Mucosa of stomach (tissue), 1 donor: ENCODE results near the gene CDCA5.

Experiments
- H3K27me3 ChIP-seq: one replicate; pipeline ENCODE4 v1.7.0; 2013; ENCODE audit warnings: mild to moderate bottlenecking, low read length; ENCODE audit not compliant: control insufficient read depth, insufficient read depth
- H3K36me3 ChIP-seq: one replicate; pipeline ENCODE4 v1.7.0; 2013; ENCODE audit warnings: low read length; ENCODE audit not compliant: control insufficient read depth, insufficient read depth
- H3K4me1 ChIP-seq: one replicate; pipeline ENCODE4 v1.7.0; 2013; ENCODE audit warnings: mild to moderate bottlenecking, low read length; ENCODE audit not compliant: control insufficient read depth, insufficient read depth
- H3K4me3 ChIP-seq: one replicate; pipeline ENCODE4 v1.7.0; 2013; ENCODE audit warnings: low read length
- H3K9ac ChIP-seq: one replicate; pipeline ENCODE4 v1.7.0; 2013; ENCODE audit warnings: mild to moderate bottlenecking, low read length, moderate library complexity
- H3K9me3 ChIP-seq: one replicate; pipeline ENCODE4 v1.7.0; 2013; ENCODE audit warnings: mild to moderate bottlenecking, low read length, moderate library complexity; ENCODE audit not compliant: control insufficient read depth
- donor health status: Pancreatic carcinoma.

Gene CDCA5

GRCh38 chr11:65069217-65069616, 14.6 kb downstream of the CDCA5 start:
- Histone ChIP-seq H3K36me3 (no peaks in the 10 kb centered on the region), H3K4me1 (no peaks in the 10 kb centered on the region), H3K4me3 (no peak overlapping the region), H3K27me3 (no peaks in the 10 kb centered on the region), H3K9ac (no peak overlapping the region), H3K9me3 (no peaks in the 10 kb centered on the region)

GRCh38 chr11:65067446-65067845, 16.4 kb downstream of the CDCA5 start:
- Histone ChIP-seq H3K4me3 (no peak overlapping the region), H3K4me1 (no peaks in the 10 kb centered on the region), H3K9me3 (no peaks in the 10 kb centered on the region), H3K27me3 (no peaks in the 10 kb centered on the region), H3K36me3 (no peaks in the 10 kb centered on the region), H3K9ac (no peak overlapping the region)

- no peak overlapping the region for H3K4me3 ChIP-seq
- H3K27me3 ChIP-seq: no peaks in the 10 kb centered on the region
- H3K4me1 ChIP-seq: no peaks in the 10 kb centered on the region
- no peaks in the 10 kb centered on the region for H3K36me3 ChIP-seq
- no peak overlapping the region for H3K9ac ChIP-seq
- H3K9me3 ChIP-seq: no peaks in the 10 kb centered on the region
Observed at GRCh38 chr11:65066805-65067291, 17.0 kb downstream of the CDCA5 start.

GRCh38 chr11:65066315-65066714, 17.5 kb downstream of the CDCA5 start:
- no peaks in the 10 kb centered on the region for H3K9me3 ChIP-seq
- H3K27me3 ChIP-seq: no peaks in the 10 kb centered on the region
- H3K36me3 ChIP-seq: no peaks in the 10 kb centered on the region
- H3K4me3 ChIP-seq: no peak overlapping the region
- H3K4me1 ChIP-seq: no peaks in the 10 kb centered on the region
- no peak overlapping the region for H3K9ac ChIP-seq

- Histone ChIP-seq H3K27me3 (no peaks in the 10 kb centered on the region), H3K9me3 (no peaks in the 10 kb centered on the region), H3K4me3 (no peak overlapping the region), H3K9ac (no peak overlapping the region), H3K4me1 (no peaks in the 10 kb centered on the region), H3K36me3 (no peaks in the 10 kb centered on the region)
Observed at GRCh38 chr11:65065851-65066250, 18.0 kb downstream of the CDCA5 start.

- H3K4me1 ChIP-seq: no peaks in the 10 kb centered on the region
Observed at GRCh38 chr11:65064847-65065240, 19.0 kb downstream of the CDCA5 start.

GRCh38 chr11:65063532-65063931, 20.3 kb downstream of the CDCA5 start:
- Histone ChIP-seq H3K36me3 (no peaks in the 10 kb centered on the region), H3K27me3 (peaks cover under 1% of the 10 kb centered on the region), H3K9me3 (no peaks in the 10 kb centered on the region), H3K9ac (no peak overlapping the region), H3K4me1 (no peaks in the 10 kb centered on the region), H3K4me3 (no peak overlapping the region)

More at GRCh38 chr11:65064847-65065240, 19.0 kb downstream of the CDCA5 start:
- Histone ChIP-seq H3K36me3 (no peaks in the 10 kb centered on the region), H3K9me3 (no peaks in the 10 kb centered on the region), H3K9ac (no peak overlapping the region), H3K4me3 (no peak overlapping the region), H3K27me3 (no peaks in the 10 kb centered on the region)

GRCh38 chr11:65060913-65061408, 22.9 kb downstream of the CDCA5 start:
- no peak overlapping the region for H3K9ac ChIP-seq
- H3K4me3 ChIP-seq: no peak overlapping the region
- H3K27me3 ChIP-seq: peaks cover 3% of the 10 kb centered on the region
- no peaks in the 10 kb centered on the region for H3K9me3 ChIP-seq
- no peaks in the 10 kb centered on the region for H3K36me3 ChIP-seq
- no peaks in the 10 kb centered on the region for H3K4me1 ChIP-seq

- H3K9ac ChIP-seq: no peak overlapping the region
- H3K4me3 ChIP-seq: no peak overlapping the region
- no peaks in the 10 kb centered on the region for H3K4me1 ChIP-seq
- peaks cover 3% of the 10 kb centered on the region for H3K27me3 ChIP-seq
- no peaks in the 10 kb centered on the region for H3K36me3 ChIP-seq
- H3K9me3 ChIP-seq: no peaks in the 10 kb centered on the region
Observed at GRCh38 chr11:65059959-65060824, 23.6 kb downstream of the CDCA5 start.

- Histone ChIP-seq H3K4me1 (no peaks in the 10 kb centered on the region), H3K9me3 (no peaks in the 10 kb centered on the region), H3K4me3 (no peak overlapping the region), H3K36me3 (no peaks in the 10 kb centered on the region), H3K9ac (no peak overlapping the region), H3K27me3 (peaks cover 3% of the 10 kb centered on the region)
Observed at GRCh38 chr11:65059523-65059922, 24.3 kb downstream of the CDCA5 start.

GRCh38 chr11:65058419-65059054, 25.3 kb downstream of the CDCA5 start, which contains the start of gene NAALADL1:
Gene NAALADL1 (minus strand): TSS chr11:65058553. CDS start chr11:65058521, 32 bp downstream.
- no peak within 1 kb of the TSS for H3K9ac ChIP-seq
- no peaks in the 10 kb centered on the region for H3K4me1 ChIP-seq
- H3K27me3 ChIP-seq: peaks cover 3% of the 10 kb centered on the region
- no peaks in the 10 kb centered on the region for H3K9me3 ChIP-seq
- no peaks in the 10 kb centered on the region for H3K36me3 ChIP-seq
- H3K4me3 ChIP-seq: no peak within 1 kb of the TSS

- peaks cover 3% of the 10 kb centered on the region for H3K27me3 ChIP-seq
- no peaks in the 10 kb centered on the region for H3K9me3 ChIP-seq
- no peak overlapping the region for H3K9ac ChIP-seq
- H3K36me3 ChIP-seq: no peaks in the 10 kb centered on the region
- no peak overlapping the region for H3K4me3 ChIP-seq
- H3K4me1 ChIP-seq: no peaks in the 10 kb centered on the region
Observed at GRCh38 chr11:65058012-65058411, 25.8 kb downstream of the CDCA5 start.
